Neuronal stem cell (in vitro differentiated cells): ENCODE data around the gene MYO1B.

Source experiments
- DNase-seq: peaks from one replicate; pipeline ENCODE4 v3.0.0-alpha.2; 2013; ENCODE audit warnings: low spot score
- H2AFZ ChIP-seq: one replicate; pipeline ENCODE4 v1.6.1; 2013; ENCODE audit warnings: mild to moderate bottlenecking, low read length, inconsistent platforms
- H2AK5ac ChIP-seq: 2 replicates; pipeline ENCODE4 v1.6.1; 2013; ENCODE audit warnings: low read depth, mild to moderate bottlenecking, inconsistent platforms, low read length, moderate library complexity, mixed read lengths
- H2BK120ac ChIP-seq: 2 replicates; pipeline ENCODE4 v1.6.1; 2013; ENCODE audit warnings: low read depth, mild to moderate bottlenecking, inconsistent platforms, low read length, moderate library complexity, mixed read lengths
- H2BK12ac ChIP-seq: one replicate; pipeline ENCODE4 v1.6.1; 2013; ENCODE audit warnings: low read length, inconsistent platforms
- H2BK15ac ChIP-seq: 2 replicates; pipeline ENCODE4 v1.6.1; 2013; ENCODE audit warnings: mild to moderate bottlenecking, low read length, inconsistent platforms, mixed read lengths
- H2BK5ac ChIP-seq: one replicate; pipeline ENCODE4 v1.6.1; 2013; ENCODE audit warnings: inconsistent platforms, mild to moderate bottlenecking, low read length, moderate library complexity
- H3K14ac ChIP-seq: one replicate; pipeline ENCODE4 v1.6.1; 2013; ENCODE audit warnings: low read length, inconsistent platforms
- H3K18ac ChIP-seq: 2 replicates; pipeline ENCODE4 v1.6.1; 2013; ENCODE audit warnings: low read length, inconsistent platforms
- H3K23ac ChIP-seq: 2 replicates; pipeline ENCODE4 v1.6.1; 2013; ENCODE audit warnings: low read depth, mild to moderate bottlenecking, mixed read lengths, low read length, inconsistent platforms; ENCODE audit not compliant: poor library complexity
- H3K27ac ChIP-seq: replicated peaks from 3 replicates; pipeline ENCODE4 v1.5.1; 2013; ENCODE audit warnings: low read length, inconsistent platforms
- H3K27me3 ChIP-seq, 3 experiments: 2 replicates each; pipeline ENCODE4 v1.6.1; 2013; ENCODE audit warnings: low read length in 3 of 3, mild to moderate bottlenecking in 2 of 3, inconsistent platforms in 1 of 3, low read depth in 1 of 3, mixed read lengths in 1 of 3, moderate library complexity in 1 of 3; ENCODE audit not compliant: control insufficient read depth in 3 of 3, insufficient read depth in 3 of 3
- H3K36me3 ChIP-seq, 2 donors: replicated peaks in 1 of 2; 2 replicates each; pipeline ENCODE4 v1.6.1; 2013; ENCODE audit warnings: low read length in 2 of 2; ENCODE audit not compliant: control insufficient read depth in 2 of 2, insufficient read depth in 2 of 2
- H3K4ac ChIP-seq: 2 replicates; pipeline ENCODE4 v1.6.1; 2013; ENCODE audit warnings: inconsistent platforms, mild to moderate bottlenecking, low read length, moderate library complexity
- H3K4me1 ChIP-seq, 2 donors: 1 replicate in 1 of 2; 2 replicates in 1 of 2; pipeline ENCODE4 v1.6.1; 2013; ENCODE audit warnings: low read length in 2 of 2, low read depth in 1 of 2; ENCODE audit not compliant: control insufficient read depth in 2 of 2, insufficient read depth in 1 of 2
- H3K4me2 ChIP-seq: one replicate; pipeline ENCODE4 v1.6.1; 2013; ENCODE audit warnings: mild to moderate bottlenecking, low read length, inconsistent platforms; ENCODE audit not compliant: insufficient read depth, poor library complexity, severe bottlenecking
- H3K4me3 ChIP-seq, 2 donors: 2 replicates each; pipeline ENCODE4 v1.5.1; 2013; ENCODE audit warnings: low read length in 2 of 2, mild to moderate bottlenecking in 2 of 2, inconsistent platforms in 1 of 2, moderate library complexity in 1 of 2
- H3K79me1 ChIP-seq: one replicate; pipeline ENCODE4 v1.6.1; 2013; ENCODE audit warnings: low read depth, mild to moderate bottlenecking, inconsistent platforms, low read length, moderate library complexity
- H3K9ac ChIP-seq: one replicate; pipeline ENCODE4 v1.6.1; 2013; ENCODE audit warnings: mild to moderate bottlenecking, low read depth, low read length, inconsistent platforms; ENCODE audit not compliant: poor library complexity
- H3K9me3 ChIP-seq, 2 donors: replicated peaks in 1 of 2; 2 replicates each; pipeline versions ENCODE3 to v1.6.1; 2013; ENCODE audit warnings: low read length in 2 of 2, mild to moderate bottlenecking in 2 of 2, inconsistent platforms in 1 of 2, low read depth in 1 of 2, mixed read lengths in 1 of 2, moderate library complexity in 1 of 2; ENCODE audit not compliant: control insufficient read depth in 2 of 2, insufficient read depth in 1 of 2
- H4K8ac ChIP-seq: one replicate; pipeline ENCODE4 v1.6.1; 2013; ENCODE audit warnings: low read depth, mild to moderate bottlenecking, inconsistent platforms, low read length, moderate library complexity
- H4K91ac ChIP-seq: one replicate; pipeline ENCODE4 v1.6.1; 2013; ENCODE audit warnings: low read length, low read depth, mild to moderate bottlenecking, inconsistent platforms; ENCODE audit not compliant: poor library complexity
- WGBS, 2 donors: extraction: QIAGEN DNeasy Blood & Tissue Kit; methylation state at CpG; one replicate each; pipeline ENCODE4 v1.1.7; 2013; ENCODE audit warnings: missing lambda C conversion rate in 2 of 2, mixed read lengths in 1 of 2; ENCODE audit not compliant: insufficient read length in 2 of 2, insufficient replicate concordance in 1 of 2; ENCODE audit errors: extremely low coverage in 2 of 2; 5-methylcytosine and 5-hydroxymethylcytosine counted together

MYO1B gene

GRCh38 chr2:191357678-191358077 is 112.5 kb downstream of the MYO1B start:
- Histone ChIP-seq H3K9ac (no peak overlapping the region), H2BK120ac (no peak overlapping the region), H3K27me3 (no peaks in the 10 kb centered on the region), H2BK15ac (no peak overlapping the region), H4K91ac (no peak overlapping the region), H3K79me1 (no peaks in the 10 kb centered on the region), H2BK12ac (no peak overlapping the region), H3K9me3 (peaks cover 0 to 16% of the 10 kb centered on the region in 2 donors), H3K18ac (no peak overlapping the region), H3K4me3 (no peak overlapping the region), H2AFZ (no peak overlapping the region), H4K8ac (no peak overlapping the region), H3K4me2 (no peak overlapping the region), H3K4ac (no peak overlapping the region), H3K23ac (no peak overlapping the region), H3K4me1 (no peaks in the 10 kb centered on the region), H3K27ac (no peak overlapping the region), H3K14ac (no peak overlapping the region), H2BK5ac (no peak overlapping the region), H3K36me3 (peaks cover 5 to 56% of the 10 kb centered on the region in 2 donors), H2AK5ac (no peak overlapping the region)
- WGBS, 2 donors, result no CpG with 5 or more reads among the region's 1 CpG
- no peak for DNase-seq

GRCh38 chr2:191358325-191359025 is 113.3 kb downstream of the MYO1B start:
- Histone ChIP-seq H3K4me2 (no peak overlapping the region), H3K4me1 (no peaks in the 10 kb centered on the region), H3K79me1 (no peaks in the 10 kb centered on the region), H2BK5ac (no peak overlapping the region), H2AFZ (no peak overlapping the region), H3K18ac (no peak overlapping the region), H3K9me3 (peaks cover 0 to 15% of the 10 kb centered on the region in 2 donors), H2BK15ac (no peak overlapping the region), H3K23ac (no peak overlapping the region), H2AK5ac (no peak overlapping the region), H3K9ac (no peak overlapping the region), H3K27ac (no peak overlapping the region), H3K4me3 (no peak overlapping the region), H3K4ac (no peak overlapping the region), H3K14ac (no peak overlapping the region), H4K8ac (no peak overlapping the region), H3K36me3 (peaks cover 5 to 56% of the 10 kb centered on the region in 2 donors), H3K27me3 (no peaks in the 10 kb centered on the region), H4K91ac (no peak overlapping the region), H2BK120ac (no peak overlapping the region), H2BK12ac (no peak overlapping the region)
- DNase-seq, result no peak
- no CpG with 5 or more reads among the region's 11 CpGs for WGBS, 2 donors

GRCh38 chr2:191359133-191359532 is 113.9 kb downstream of the MYO1B start:
- Histone ChIP-seq H3K27me3 (no peaks in the 10 kb centered on the region), H2AFZ (no peak overlapping the region), H3K4me3 (no peak overlapping the region), H3K36me3 (peaks cover 5 to 59% of the 10 kb centered on the region in 2 donors), H4K8ac (no peak overlapping the region), H3K79me1 (no peaks in the 10 kb centered on the region), H2BK15ac (no peak overlapping the region), H3K18ac (no peak overlapping the region), H2BK12ac (no peak overlapping the region), H3K9ac (no peak overlapping the region), H3K14ac (no peak overlapping the region), H4K91ac (no peak overlapping the region), H3K4me1 (no peaks in the 10 kb centered on the region), H3K27ac (no peak overlapping the region), H3K9me3 (peaks cover 0 to 12% of the 10 kb centered on the region in 2 donors), H3K4me2 (no peak overlapping the region), H2AK5ac (no peak overlapping the region), H2BK120ac (no peak overlapping the region), H3K23ac (no peak overlapping the region), H2BK5ac (no peak overlapping the region), H3K4ac (no peak overlapping the region)
- WGBS, 2 donors, result no CpG with 5 or more reads among the region's 2 CpGs
- DNase-seq, result no peak

GRCh38 chr2:191360918-191361317 is 115.7 kb downstream of the MYO1B start:
- H2BK5ac ChIP-seq, result no peak overlapping the region
- no peaks in the 10 kb centered on the region for H3K27me3 ChIP-seq
- H3K4me2 ChIP-seq, result no peak overlapping the region
- H3K9ac ChIP-seq, result no peak overlapping the region
- no peak overlapping the region for H2AFZ ChIP-seq
- H3K9me3 ChIP-seq, result peaks cover 0 to 2% of the 10 kb centered on the region in 2 donors
- H3K79me1 ChIP-seq, result no peaks in the 10 kb centered on the region
- H2BK15ac ChIP-seq, result no peak overlapping the region
- H3K4me1 ChIP-seq, result no peaks in the 10 kb centered on the region
- H2BK12ac ChIP-seq, result no peak overlapping the region
- peaks cover 10 to 60% of the 10 kb centered on the region in 2 donors for H3K36me3 ChIP-seq
- H3K4ac ChIP-seq, result no peak overlapping the region
- no peak overlapping the region for H4K91ac ChIP-seq
- DNase-seq, result no peak
- H2BK120ac ChIP-seq, result no peak overlapping the region
- H3K27ac ChIP-seq, result no peak overlapping the region
- no peak overlapping the region for H4K8ac ChIP-seq
- no peak overlapping the region for H3K4me3 ChIP-seq
- no peak overlapping the region for H2AK5ac ChIP-seq
- WGBS, 2 donors, result no CpG with 5 or more reads among the region's 2 CpGs
- no peak overlapping the region for H3K18ac ChIP-seq
- H3K14ac ChIP-seq, result no peak overlapping the region
- no peak overlapping the region for H3K23ac ChIP-seq
